ENCODE measurements around the gene FBLN5.

DNA sequence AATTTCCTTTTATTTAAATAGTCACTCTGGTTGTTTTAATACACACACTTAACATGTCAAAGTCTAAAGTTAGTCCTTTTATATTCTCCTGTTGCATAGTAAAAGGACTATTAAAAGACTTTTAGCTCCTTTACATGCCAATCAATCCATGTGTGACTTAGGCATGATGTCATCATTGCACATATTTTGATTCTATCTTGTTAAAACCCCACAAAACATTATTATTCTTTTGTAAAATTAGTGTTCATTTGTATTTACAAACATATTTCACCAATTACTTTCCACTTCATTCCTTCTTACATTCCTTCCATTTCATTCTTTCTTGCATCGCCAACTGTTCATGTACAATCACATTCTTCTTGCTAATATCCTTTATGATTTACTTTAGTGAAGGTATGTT is 119.7 kb downstream of the FBLN5 start:
- TF ChIP-seq, protein P1, sequence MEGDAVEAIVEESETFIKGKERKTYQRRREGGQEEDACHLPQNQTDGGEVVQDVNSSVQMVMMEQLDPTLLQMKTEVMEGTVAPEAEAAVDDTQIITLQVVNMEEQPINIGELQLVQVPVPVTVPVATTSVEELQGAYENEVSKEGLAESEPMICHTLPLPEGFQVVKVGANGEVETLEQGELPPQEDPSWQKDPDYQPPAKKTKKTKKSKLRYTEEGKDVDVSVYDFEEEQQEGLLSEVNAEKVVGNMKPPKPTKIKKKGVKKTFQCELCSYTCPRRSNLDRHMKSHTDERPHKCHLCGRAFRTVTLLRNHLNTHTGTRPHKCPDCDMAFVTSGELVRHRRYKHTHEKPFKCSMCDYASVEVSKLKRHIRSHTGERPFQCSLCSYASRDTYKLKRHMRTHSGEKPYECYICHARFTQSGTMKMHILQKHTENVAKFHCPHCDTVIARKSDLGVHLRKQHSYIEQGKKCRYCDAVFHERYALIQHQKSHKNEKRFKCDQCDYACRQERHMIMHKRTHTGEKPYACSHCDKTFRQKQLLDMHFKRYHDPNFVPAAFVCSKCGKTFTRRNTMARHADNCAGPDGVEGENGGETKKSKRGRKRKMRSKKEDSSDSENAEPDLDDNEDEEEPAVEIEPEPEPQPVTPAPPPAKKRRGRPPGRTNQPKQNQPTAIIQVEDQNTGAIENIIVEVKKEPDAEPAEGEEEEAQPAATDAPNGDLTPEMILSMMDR (conservative IDR thresholded peaks at IDR 0.05), result no peak
- no peak for TF ChIP-seq EZH2 (IDR thresholded peaks at IDR 0.05; ENCODE audit: low read depth)

All from PC-9 (cell line).